Sigmoid colon (tissue), 3 donors: ENCODE measurements around the gene SPATA33.
"Not testable (repeated sequence)": the region's sequence is repeated elsewhere in the genome, so short reads cannot be mapped to it uniquely, and the experiment has no call there.

Experiments
- CTCF ChIP-seq, 4 experiments: fragments of 450-650 bp in 3 of 4; fragments of 200-600 bp in 1 of 4; IDR thresholded peaks; one replicate each; pipeline ENCODE4 v1.5.1; 2016 to 2019; ENCODE audit warnings: antibody characterized with exemption in 4 of 4, mild to moderate bottlenecking in 3 of 4, moderate library complexity in 2 of 4
- POLR2A ChIP-seq, 2 donors: fragments of 450-650 bp; IDR thresholded peaks; one replicate each; pipeline ENCODE4 v1.6.1; 2016; ENCODE audit warnings: antibody characterized with exemption in 2 of 2, mild to moderate bottlenecking in 2 of 2, moderate library complexity in 2 of 2

GRCh38 chr16:89671565-89671964, 13.9 kb downstream of the SPATA33 start:
- TF ChIP-seq CTCF, POLR2A (IDR thresholded peaks at IDR 0.05): not testable (repeated sequence)
